ENCODE measurements around the gene UTS2R. TPM values are rescaled to one million over a fixed set of nuclear protein-coding genes. Genes with fewer than 3 reads are reported as not detected.
A peak's percentile ranks its signal among the peaks of the same experiment; 100 is the strongest.

The UTS2R gene
- polyA plus RNA-seq, 1 donor (not counting 4 experiments of a cell fraction or from before 2014, with no cell fraction given): not detected

DNA sequence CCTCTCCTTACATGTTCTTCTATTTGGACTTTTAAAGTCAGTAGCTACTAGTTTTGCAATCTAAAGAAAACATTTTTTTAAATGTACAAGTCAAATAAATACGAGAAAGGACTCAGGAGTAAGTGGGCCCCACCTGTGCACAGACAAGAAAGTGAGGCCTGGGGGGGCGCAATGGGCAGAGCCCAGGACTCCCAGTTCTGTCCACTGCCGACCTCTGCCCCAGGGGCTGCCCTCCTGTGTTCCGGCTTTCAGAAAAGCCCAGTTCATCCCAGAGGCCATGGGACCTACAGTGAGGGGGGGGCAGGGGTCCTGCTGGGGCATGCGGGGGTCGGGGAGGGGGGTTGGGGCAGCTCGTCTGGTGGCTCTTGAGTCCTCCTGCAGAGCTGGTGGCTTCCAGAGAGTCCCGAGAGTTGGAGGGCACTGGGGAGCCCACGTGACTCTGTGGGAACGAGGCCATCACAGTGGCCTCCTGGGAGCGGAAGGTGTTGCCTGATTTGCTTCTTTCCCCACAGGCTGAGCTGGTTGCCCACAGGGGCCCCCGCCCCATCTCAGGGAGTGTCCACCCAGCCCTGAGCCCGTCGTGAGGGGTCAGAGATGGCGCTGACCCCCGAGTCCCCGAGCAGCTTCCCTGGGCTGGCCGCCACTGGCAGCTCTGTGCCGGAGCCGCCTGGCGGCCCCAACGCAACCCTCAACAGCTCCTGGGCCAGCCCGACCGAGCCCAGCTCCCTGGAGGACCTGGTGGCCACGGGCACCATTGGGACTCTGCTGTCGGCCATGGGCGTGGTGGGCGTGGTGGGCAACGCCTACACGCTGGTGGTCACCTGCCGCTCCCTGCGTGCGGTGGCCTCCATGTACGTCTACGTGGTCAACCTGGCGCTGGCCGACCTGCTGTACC is 2.4 kb downstream of the UTS2R start:
- FAIRE-seq (no peak), DNase-seq (ENCODE audit: low read depth, low spot score) (no peak)
- no peak overlapping the region for H2AFZ ChIP-seq (ENCODE audit: control insufficient read depth, low read length)
- peaks cover 3% of the 10 kb centered on the region for H3K4me1 ChIP-seq (ENCODE audit: control insufficient read depth, extremely low read depth, insufficient read depth, low read length)
- H3K4me3 ChIP-seq (ENCODE audit: control insufficient read depth in 2 of 3, extremely low read depth in 1 of 3, insufficient read depth in 2 of 3, low read depth in 1 of 3, low read length in 3 of 3): no peak overlapping the region
- TF ChIP-seq, protein P1, sequence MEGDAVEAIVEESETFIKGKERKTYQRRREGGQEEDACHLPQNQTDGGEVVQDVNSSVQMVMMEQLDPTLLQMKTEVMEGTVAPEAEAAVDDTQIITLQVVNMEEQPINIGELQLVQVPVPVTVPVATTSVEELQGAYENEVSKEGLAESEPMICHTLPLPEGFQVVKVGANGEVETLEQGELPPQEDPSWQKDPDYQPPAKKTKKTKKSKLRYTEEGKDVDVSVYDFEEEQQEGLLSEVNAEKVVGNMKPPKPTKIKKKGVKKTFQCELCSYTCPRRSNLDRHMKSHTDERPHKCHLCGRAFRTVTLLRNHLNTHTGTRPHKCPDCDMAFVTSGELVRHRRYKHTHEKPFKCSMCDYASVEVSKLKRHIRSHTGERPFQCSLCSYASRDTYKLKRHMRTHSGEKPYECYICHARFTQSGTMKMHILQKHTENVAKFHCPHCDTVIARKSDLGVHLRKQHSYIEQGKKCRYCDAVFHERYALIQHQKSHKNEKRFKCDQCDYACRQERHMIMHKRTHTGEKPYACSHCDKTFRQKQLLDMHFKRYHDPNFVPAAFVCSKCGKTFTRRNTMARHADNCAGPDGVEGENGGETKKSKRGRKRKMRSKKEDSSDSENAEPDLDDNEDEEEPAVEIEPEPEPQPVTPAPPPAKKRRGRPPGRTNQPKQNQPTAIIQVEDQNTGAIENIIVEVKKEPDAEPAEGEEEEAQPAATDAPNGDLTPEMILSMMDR (optimal IDR thresholded peaks at IDR 0.05 in 1 of 3, IDR thresholded peaks at IDR 0.05 in 1 of 3, conservative IDR thresholded peaks at IDR 0.05 in 1 of 3; ENCODE audit: extremely low read depth in 1 of 3, insufficient read depth in 2 of 3, low read length in 3 of 3): no peak
- TF ChIP-seq EZH2 (IDR thresholded peaks at IDR 0.05; ENCODE audit: low read length): no peak
- no peaks in the 10 kb centered on the region for H3K9me3 ChIP-seq (ENCODE audit: control insufficient read depth, low read depth, low read length)
- dilution Hi-C loops (cut with MboI; ENCODE audit: extremely low pct_ligation_motif_present, low sequenced_read_pairs): no loop called here
- no peak overlapping the region for H3K9ac ChIP-seq (ENCODE audit: control insufficient read depth, extremely low read depth, insufficient read depth, low read length)
- H3K27me3 ChIP-seq (ENCODE audit: control insufficient read depth, extremely low read depth, insufficient read depth, low read length): peaks cover 81% of the 10 kb centered on the region
- no peaks in the 10 kb centered on the region for H3K9me1 ChIP-seq (ENCODE audit: control insufficient read depth, extremely low read depth, insufficient read depth, low read length)
- no peaks in the 10 kb centered on the region for H4K20me1 ChIP-seq (ENCODE audit: control insufficient read depth, extremely low read depth, insufficient read depth, low read length)
- no peak overlapping the region for H3K4me2 ChIP-seq (ENCODE audit: control insufficient read depth, extremely low read depth, insufficient read depth, low read depth, low read length)
- no peaks in the 10 kb centered on the region for H3K36me3 ChIP-seq (ENCODE audit: control insufficient read depth in 2 of 2, extremely low read depth in 1 of 2, insufficient read depth in 2 of 2, low read length in 2 of 2)
- no peak overlapping the region for H3K27ac ChIP-seq (ENCODE audit: control insufficient read depth, insufficient read depth, low read length)
- no peaks in the 10 kb centered on the region for H3K79me2 ChIP-seq (ENCODE audit: control insufficient read depth, insufficient read depth, low read length)

DNA sequence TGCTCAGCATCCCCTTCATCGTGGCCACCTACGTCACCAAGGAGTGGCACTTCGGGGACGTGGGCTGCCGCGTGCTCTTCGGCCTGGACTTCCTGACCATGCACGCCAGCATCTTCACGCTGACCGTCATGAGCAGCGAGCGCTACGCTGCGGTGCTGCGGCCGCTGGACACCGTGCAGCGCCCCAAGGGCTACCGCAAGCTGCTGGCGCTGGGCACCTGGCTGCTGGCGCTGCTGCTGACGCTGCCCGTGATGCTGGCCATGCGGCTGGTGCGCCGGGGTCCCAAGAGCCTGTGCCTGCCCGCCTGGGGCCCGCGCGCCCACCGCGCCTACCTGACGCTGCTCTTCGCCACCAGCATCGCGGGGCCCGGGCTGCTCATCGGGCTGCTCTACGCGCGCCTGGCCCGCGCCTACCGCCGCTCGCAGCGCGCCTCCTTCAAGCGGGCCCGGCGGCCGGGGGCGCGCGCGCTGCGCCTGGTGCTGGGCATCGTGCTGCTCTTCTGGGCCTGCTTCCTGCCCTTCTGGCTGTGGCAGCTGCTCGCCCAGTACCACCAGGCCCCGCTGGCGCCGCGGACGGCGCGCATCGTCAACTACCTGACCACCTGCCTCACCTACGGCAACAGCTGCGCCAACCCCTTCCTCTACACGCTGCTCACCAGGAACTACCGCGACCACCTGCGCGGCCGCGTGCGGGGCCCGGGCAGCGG is 3.2 kb downstream of the UTS2R start:
- Histone ChIP-seq H3K27me3 (ENCODE audit: control insufficient read depth, extremely low read depth, insufficient read depth, low read length) (peaks cover 83% of the 10 kb centered on the region), H3K4me1 (ENCODE audit: control insufficient read depth, extremely low read depth, insufficient read depth, low read length) (peaks cover 3% of the 10 kb centered on the region), H3K79me2 (ENCODE audit: control insufficient read depth, insufficient read depth, low read length) (no peaks in the 10 kb centered on the region), H3K4me2 (ENCODE audit: control insufficient read depth, extremely low read depth, insufficient read depth, low read depth, low read length) (no peak overlapping the region), H3K9ac (ENCODE audit: control insufficient read depth, extremely low read depth, insufficient read depth, low read length) (no peak overlapping the region), H3K9me1 (ENCODE audit: control insufficient read depth, extremely low read depth, insufficient read depth, low read length) (no peaks in the 10 kb centered on the region), H4K20me1 (ENCODE audit: control insufficient read depth, extremely low read depth, insufficient read depth, low read length) (no peaks in the 10 kb centered on the region), H2AFZ (ENCODE audit: control insufficient read depth, low read length) (no peak overlapping the region), H3K4me3 (ENCODE audit: control insufficient read depth in 2 of 3, extremely low read depth in 1 of 3, insufficient read depth in 2 of 3, low read depth in 1 of 3, low read length in 3 of 3) (no peak overlapping the region), H3K27ac (ENCODE audit: control insufficient read depth, insufficient read depth, low read length) (no peak overlapping the region), H3K9me3 (ENCODE audit: control insufficient read depth, low read depth, low read length) (no peaks in the 10 kb centered on the region), H3K36me3 (ENCODE audit: control insufficient read depth in 2 of 2, extremely low read depth in 1 of 2, insufficient read depth in 2 of 2, low read length in 2 of 2) (no peaks in the 10 kb centered on the region)
- TF ChIP-seq EZH2 (IDR thresholded peaks at IDR 0.05; ENCODE audit: low read length): peak; percentile 33
- TF ChIP-seq, protein P1 (optimal IDR thresholded peaks at IDR 0.05 in 1 of 3, IDR thresholded peaks at IDR 0.05 in 1 of 3, conservative IDR thresholded peaks at IDR 0.05 in 1 of 3; ENCODE audit: extremely low read depth in 1 of 3, insufficient read depth in 2 of 3, low read length in 3 of 3): no peak
- no peak for FAIRE-seq
- dilution Hi-C loops (cut with MboI; ENCODE audit: extremely low pct_ligation_motif_present, low sequenced_read_pairs): no loop called here
- no peak for DNase-seq (ENCODE audit: low read depth, low spot score)
